COLO668 (cell line): ENCODE results near the gene UCK2.

Experiments
- DNase-seq: peaks from one replicate; lab custom pipeline; 2025; ENCODE audit not compliant: unreplicated experiment; lab: John Stamatoyannopoulos, UW

UCK2 gene

DNA sequence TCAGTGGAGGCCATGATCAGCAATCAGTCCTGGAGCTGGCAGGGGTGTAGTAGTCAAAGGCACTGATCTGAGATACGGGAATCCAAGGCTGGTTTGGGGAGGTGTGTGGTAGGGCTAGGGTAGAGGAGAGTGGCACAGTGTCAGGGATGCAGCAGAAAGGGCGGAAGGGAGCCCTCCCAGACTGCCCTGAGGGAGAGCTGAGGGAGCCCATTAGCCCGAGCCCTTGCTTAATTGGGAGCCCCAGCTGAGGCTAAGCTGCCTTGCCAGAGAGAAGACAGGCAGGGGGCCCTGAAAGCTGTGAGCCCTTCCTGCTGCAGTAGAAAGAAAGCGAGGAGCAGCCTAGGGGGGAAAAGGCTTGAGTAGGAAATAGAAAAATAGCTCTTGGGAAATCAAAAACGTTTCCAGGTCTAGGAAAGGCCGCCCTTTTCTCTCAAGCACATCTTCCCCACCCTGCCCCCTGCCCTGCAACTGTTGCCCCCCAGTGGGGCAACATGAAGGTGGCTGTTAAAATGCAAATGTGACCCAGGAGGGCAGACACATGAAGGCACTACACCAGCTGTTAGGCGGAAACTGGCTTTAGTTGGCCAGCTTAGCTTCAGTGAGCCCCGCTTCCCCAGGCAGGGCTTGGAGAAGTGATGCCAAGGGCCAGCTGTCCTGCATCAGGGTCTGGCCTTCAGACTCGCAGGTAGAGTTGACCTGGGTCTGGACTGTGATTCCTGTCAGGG is 106.2 kb downstream of the UCK2 start:
- DNase-seq, result no peak

DNA sequence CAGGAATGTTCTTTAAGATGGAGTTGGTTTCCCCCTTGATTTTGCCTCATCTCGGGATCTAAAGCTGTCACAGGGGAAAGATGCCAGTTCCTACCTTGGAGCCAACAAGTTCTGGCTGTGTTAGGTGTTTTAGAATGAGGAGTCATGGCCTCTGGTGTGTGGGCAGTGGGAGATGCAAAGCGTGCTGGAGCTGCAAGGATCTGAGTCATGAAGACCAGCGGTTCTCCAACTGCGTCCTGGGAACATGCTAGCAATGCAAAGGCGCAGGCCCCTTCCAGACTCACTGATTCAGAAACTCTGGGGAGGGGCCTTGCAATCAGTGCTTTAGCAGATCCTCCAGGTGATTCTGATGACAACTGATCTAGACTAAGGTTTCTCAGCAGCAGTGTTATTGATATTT is 109.1 kb downstream of the UCK2 start:
- no peak for DNase-seq

DNA sequence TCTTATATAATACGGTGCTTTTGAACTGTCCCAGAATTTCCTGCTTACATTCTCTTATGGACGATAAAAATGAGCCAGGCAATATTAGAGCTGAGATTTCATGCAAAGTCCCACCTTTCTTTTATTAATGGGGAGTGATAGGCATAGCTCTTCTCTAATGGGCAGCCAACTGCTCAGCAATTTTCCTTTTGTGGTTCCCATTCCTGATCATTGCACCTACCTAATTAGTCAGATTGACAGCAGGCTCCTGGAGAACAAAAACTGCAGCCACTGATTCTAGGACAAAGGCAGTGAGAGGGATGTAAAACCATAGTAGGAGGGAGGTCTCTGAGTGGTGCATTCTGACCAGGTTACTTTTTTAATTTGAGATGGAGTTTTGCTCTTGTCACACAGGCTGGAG is 110.4 kb downstream of the UCK2 start:
- no peak for DNase-seq

DNA sequence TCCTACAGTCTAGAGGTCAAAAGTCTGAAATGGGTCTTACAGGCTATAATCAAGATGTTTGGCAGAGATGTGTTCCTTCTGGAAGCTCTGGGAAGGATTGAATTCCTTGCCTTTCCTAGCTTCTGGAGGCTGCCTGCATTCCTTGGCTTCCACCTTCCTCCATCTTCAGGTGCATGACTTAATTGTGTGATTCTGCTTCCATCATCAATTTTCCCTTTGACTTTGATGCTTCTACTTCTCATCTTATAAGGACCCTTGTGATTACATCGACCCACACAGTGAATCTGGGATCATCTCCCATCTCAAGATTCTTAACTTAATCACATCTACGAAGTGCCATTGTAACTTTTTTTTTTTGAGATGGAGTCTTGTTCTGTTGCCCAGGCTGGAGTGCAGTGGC is 111.4 kb downstream of the UCK2 start:
- DNase-seq, result no peak

DNA sequence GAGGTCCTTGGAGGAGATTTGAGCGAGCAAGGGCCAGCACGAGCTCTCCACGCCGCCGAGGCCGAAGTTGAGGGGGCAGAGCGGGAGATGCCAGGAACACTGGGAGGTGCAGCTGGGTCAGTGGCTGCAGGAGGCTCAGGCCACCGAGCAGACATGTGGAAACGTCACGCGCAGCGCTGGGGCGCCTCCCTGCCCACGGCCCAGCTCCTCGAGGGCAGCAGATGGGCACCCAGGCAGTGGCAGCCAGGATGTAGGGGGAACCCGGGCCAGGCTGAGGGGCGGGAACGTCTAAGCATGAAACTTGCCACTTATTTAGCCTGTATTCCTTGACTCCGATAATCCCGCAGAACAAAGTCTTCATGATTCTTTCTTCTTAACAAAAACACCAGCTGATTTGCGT is 114.1 kb downstream of the UCK2 start:
- DNase-seq, result no peak

DNA sequence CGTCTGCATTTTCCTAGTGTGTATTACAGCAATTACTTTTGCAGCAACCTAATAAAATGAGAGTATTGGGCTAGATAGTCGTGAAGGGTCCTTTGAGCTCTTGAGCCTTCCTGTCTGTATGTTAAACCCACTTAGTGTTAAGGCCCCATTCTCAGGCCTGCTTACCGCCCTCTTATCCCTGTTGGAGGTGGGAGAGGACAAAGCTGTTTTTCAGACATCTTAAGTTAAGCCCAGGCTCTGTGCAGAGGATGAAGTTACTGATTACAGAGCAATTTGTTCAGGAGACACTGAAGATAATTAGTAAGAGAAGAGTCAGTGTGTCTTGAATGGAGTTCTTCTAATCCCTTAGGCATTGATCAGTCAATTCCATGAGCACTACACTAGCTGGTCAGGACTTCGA is 114.6 kb downstream of the UCK2 start:
- no peak for DNase-seq

GRCh38 chr1:165942927-165943597 is 115.6 kb downstream of the UCK2 start:
- DNase-seq, result no peak

DNA sequence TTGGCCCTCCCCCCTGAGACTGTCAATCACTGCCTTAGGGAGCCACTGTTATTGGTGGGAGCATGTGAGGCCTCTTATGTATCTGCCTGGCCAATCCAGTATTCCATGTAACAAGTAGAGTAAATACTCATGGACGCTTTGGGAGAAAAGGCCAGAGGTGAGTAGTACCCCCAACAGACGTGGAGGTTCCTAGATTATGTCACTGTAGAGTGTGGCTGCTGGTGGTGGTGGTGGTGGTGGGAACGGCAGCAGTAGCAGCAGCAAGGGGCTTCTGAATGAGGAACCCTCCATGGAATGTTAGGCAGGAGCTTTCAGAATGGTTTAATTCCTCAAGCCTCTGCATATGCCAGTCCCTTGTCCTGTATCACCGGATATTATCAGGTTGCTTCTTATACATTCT is 118.5 kb downstream of the UCK2 start:
- no peak for DNase-seq

GRCh38 chr1:165947797-165948455 is 120.5 kb downstream of the UCK2 start:
- DNase-seq, result no peak

DNA sequence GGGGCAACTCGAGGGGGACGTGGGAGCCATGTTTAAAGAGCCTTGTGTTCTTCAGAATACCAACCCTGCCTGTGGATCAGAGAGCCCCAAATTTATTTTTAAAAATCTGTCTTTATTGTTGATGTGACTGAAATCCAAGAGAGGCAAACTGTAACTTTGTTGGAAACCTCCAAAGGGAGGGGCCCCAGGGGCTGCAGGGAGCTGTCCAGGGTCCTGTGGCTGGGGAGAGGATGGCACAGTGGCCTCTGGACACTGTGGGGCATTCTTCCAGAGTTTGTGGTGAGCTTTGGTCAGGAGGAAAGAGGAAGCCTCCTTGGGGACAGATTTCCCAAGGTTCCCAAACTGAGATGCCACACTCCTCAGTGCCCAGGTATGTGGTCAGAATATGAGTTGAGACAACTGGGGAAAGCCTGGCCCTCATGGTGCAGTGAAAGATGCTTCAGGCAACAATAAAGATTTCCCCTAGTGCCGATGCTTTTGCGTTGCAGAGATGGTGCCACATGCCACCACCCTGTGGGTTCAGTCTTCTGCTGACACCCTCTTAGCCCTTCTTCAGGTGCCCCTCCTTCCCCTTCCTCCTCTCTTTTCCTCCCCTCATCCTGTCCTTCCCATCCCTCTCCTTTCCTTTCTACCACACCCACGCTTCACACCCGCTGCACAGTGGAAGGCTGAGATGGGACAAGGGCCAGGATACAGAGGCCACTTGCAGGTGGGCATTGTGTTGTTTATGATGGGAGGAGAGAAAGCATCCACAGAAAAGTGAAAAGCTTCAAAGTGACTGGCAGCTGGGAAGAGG is 122.1 kb downstream of the UCK2 start:
- no peak for DNase-seq

GRCh38 chr1:165954940-165955339 is 127.5 kb downstream of the UCK2 start:
- DNase-seq, result no peak

GRCh38 chr1:165958306-165958705 is 130.9 kb downstream of the UCK2 start:
- DNase-seq, result no peak

DNA sequence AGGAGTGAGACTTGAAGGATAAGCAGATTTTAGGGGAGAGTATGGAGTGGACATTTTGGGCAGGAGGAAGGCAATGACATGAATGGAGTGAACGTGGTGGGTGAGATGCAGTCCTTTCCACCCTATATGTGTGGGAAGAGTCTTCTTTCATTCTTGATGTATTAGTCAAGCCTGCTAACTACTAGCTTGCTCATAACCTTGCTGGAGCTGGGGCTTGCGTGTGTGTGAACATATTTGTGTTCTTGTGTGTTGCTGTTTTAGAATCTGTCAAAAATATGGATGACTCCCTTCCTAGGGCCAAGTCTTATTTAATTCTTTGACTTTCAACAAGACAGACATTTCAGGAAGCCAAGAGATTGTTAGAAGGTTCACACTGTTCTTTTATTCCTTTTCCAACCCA is 132.7 kb downstream of the UCK2 start:
- no peak for DNase-seq

- DNase-seq, result no peak
Measured at GRCh38 chr1:165960881-165961280, 133.5 kb downstream of the UCK2 start.
